Osteoblast (primary cell): Measurements from ENCODE around the gene STH. TPM values are rescaled to one million over a fixed set of nuclear protein-coding genes. Genes with fewer than 3 reads are reported as not detected.

Experiments used
- DNase-seq: peaks from one replicate; pipeline ENCODE4 v3.0.0; 2011; ENCODE audit warnings: low spot score, mixed read lengths; ENCODE audit not compliant: insufficient read length; ENCODE audit errors: missing footprints
- H2AFZ ChIP-seq: 2 replicates; pipeline ENCODE4 v1.6.0; 2011; ENCODE audit warnings: mild to moderate bottlenecking, low read length
- H3K27ac ChIP-seq: 2 replicates; pipeline ENCODE4 v1.5.1; 2011; ENCODE audit warnings: mild to moderate bottlenecking, low read depth, low read length, moderate library complexity
- H3K27me3 ChIP-seq: 2 replicates; pipeline ENCODE4 v1.6.0; 2012; ENCODE audit warnings: mild to moderate bottlenecking, control low read depth, inconsistent platforms, low read length, moderate library complexity; ENCODE audit not compliant: insufficient read depth
- H3K36me3 ChIP-seq: 2 replicates; pipeline ENCODE4 v1.5.1; 2011; ENCODE audit warnings: mild to moderate bottlenecking, low read length, control low read depth, moderate library complexity; ENCODE audit not compliant: insufficient read depth
- H3K4me1 ChIP-seq: 2 replicates; pipeline ENCODE4 v1.5.1; 2011; ENCODE audit warnings: mild to moderate bottlenecking, low read length, control low read depth, moderate library complexity; ENCODE audit not compliant: insufficient read depth
- H3K4me2 ChIP-seq: 2 replicates; pipeline ENCODE4 v1.6.0; 2011; ENCODE audit warnings: mild to moderate bottlenecking, low read length; ENCODE audit not compliant: insufficient read depth
- H3K4me3 ChIP-seq: fragments of 200-600 bp; sonication (generic); 3 replicates; pipeline ENCODE4 v1.5.1; 2012; ENCODE audit warnings: mild to moderate bottlenecking, low read length, inconsistent platforms; ENCODE audit not compliant: insufficient read depth
- H3K79me2 ChIP-seq: 2 replicates; pipeline ENCODE4 v1.6.0; 2012; ENCODE audit warnings: mild to moderate bottlenecking, low read length, control low read depth, inconsistent platforms; ENCODE audit not compliant: insufficient read depth
- H3K9me3 ChIP-seq: 2 replicates; pipeline ENCODE4 v1.5.1; 2011; ENCODE audit warnings: low read depth, low read length, control low read depth
- H4K20me1 ChIP-seq: 2 replicates; pipeline ENCODE4 v1.6.0; 2012; ENCODE audit warnings: mild to moderate bottlenecking, low read length, control low read depth; ENCODE audit not compliant: insufficient read depth
- CTCF ChIP-seq: IDR thresholded peaks from 2 replicates; pipeline ENCODE4 v1.5.1; 2011; ENCODE audit warnings: mild to moderate bottlenecking, low read depth, low read length, moderate library complexity; ENCODE audit errors: extremely low read depth
- total RNA-seq: library from RNA; depleted of rRNA; stranded (reverse); fragments of >200 nt; gene quantifications from 2 replicates; pipeline ENCODE4 v1.2.3, GENCODE V29; 2012

The STH gene
- total RNA-seq, 1 donor, result not detected

GRCh38 chr17:46007461-46007965 is 8.5 kb downstream of the STH start:
- no peak overlapping the region for H3K4me2 ChIP-seq
- H3K79me2 ChIP-seq, result no peaks in the 10 kb centered on the region
- H3K9me3 ChIP-seq, result no peaks in the 10 kb centered on the region
- no peak for TF ChIP-seq CTCF
- H3K36me3 ChIP-seq, result no peaks in the 10 kb centered on the region
- peaks cover 5% of the 10 kb centered on the region for H3K27me3 ChIP-seq
- no peak overlapping the region for H2AFZ ChIP-seq
- no peaks in the 10 kb centered on the region for H4K20me1 ChIP-seq
- H3K4me3 ChIP-seq, result no peak overlapping the region
- H3K27ac ChIP-seq, result no peak overlapping the region
- DNase-seq, result no peak
- H3K4me1 ChIP-seq, result peaks cover 3% of the 10 kb centered on the region

GRCh38 chr17:46008591-46008990 is 9.5 kb downstream of the STH start:
- no peak overlapping the region for H2AFZ ChIP-seq
- no peaks in the 10 kb centered on the region for H3K36me3 ChIP-seq
- peaks cover 5% of the 10 kb centered on the region for H3K27me3 ChIP-seq
- no peaks in the 10 kb centered on the region for H3K9me3 ChIP-seq
- peaks cover 3% of the 10 kb centered on the region for H3K4me1 ChIP-seq
- H3K4me2 ChIP-seq, result no peak overlapping the region
- no peaks in the 10 kb centered on the region for H3K79me2 ChIP-seq
- H4K20me1 ChIP-seq, result no peaks in the 10 kb centered on the region
- DNase-seq, result no peak
- no peak overlapping the region for H3K27ac ChIP-seq
- no peak for TF ChIP-seq CTCF
- no peak overlapping the region for H3K4me3 ChIP-seq

GRCh38 chr17:46009681-46010596 is 10.9 kb downstream of the STH start:
- Histone ChIP-seq H3K9me3 (no peaks in the 10 kb centered on the region), H4K20me1 (no peaks in the 10 kb centered on the region), H3K4me2 (no peak overlapping the region), H3K27me3 (peaks cover 5% of the 10 kb centered on the region), H3K79me2 (no peaks in the 10 kb centered on the region), H3K36me3 (no peaks in the 10 kb centered on the region), H3K4me1 (peaks cover 7% of the 10 kb centered on the region), H3K4me3 (no peak overlapping the region), H3K27ac (no peak overlapping the region), H2AFZ (no peak overlapping the region)
- DNase-seq, result no peak
- TF ChIP-seq CTCF, result no peak

- Histone ChIP-seq H2AFZ (no peak overlapping the region), H3K9me3 (no peaks in the 10 kb centered on the region), H4K20me1 (no peaks in the 10 kb centered on the region), H3K4me1 (peaks cover 7% of the 10 kb centered on the region), H3K36me3 (no peaks in the 10 kb centered on the region), H3K4me2 (no peak overlapping the region), H3K79me2 (no peaks in the 10 kb centered on the region), H3K4me3 (no peak overlapping the region), H3K27ac (no peak overlapping the region), H3K27me3 (peaks cover 5% of the 10 kb centered on the region)
- TF ChIP-seq CTCF, result no peak
- no peak for DNase-seq
Measured at GRCh38 chr17:46010597-46011186, 11.6 kb downstream of the STH start.
